GM12878 (cell line): ENCODE results near the gene CZIB. TPM values are rescaled to one million over a fixed set of nuclear protein-coding genes. Genes with fewer than 3 reads are reported as not detected.
A peak's percentile ranks its signal among the peaks of the same experiment; 100 is the strongest.

Source experiments
- ATF7 ChIP-seq: fragments of 450-650 bp; IDR thresholded peaks from 2 replicates; pipeline ENCODE4 v1.6.1; 2016; ENCODE audit warnings: low read depth, mild to moderate bottlenecking
- BCL11A ChIP-seq: IDR thresholded peaks from 2 replicates; pipeline ENCODE4 v1.6.1; 2011; ENCODE audit warnings: low read depth, low read length
- CBX5 ChIP-seq: sonication (generic); IDR thresholded peaks from 2 replicates; pipeline ENCODE4 v1.6.1; 2016; ENCODE audit warnings: low read depth, moderate library complexity, mild to moderate bottlenecking, inconsistent platforms
- EZH2 ChIP-seq: IDR thresholded peaks from 2 replicates; pipeline ENCODE4 v1.6.1; 2012; ENCODE audit warnings: low read depth, mild to moderate bottlenecking, control low read depth, inconsistent platforms, low read length, borderline replicate concordance; ENCODE audit not compliant: control insufficient read depth
- FOS ChIP-seq: IDR thresholded peaks from 3 replicates; pipeline ENCODE4 v1.6.1; 2011; ENCODE audit warnings: borderline replicate concordance; ENCODE audit not compliant: insufficient read length; ENCODE audit errors: extremely low read depth
- JUNB ChIP-seq: IDR thresholded peaks from 2 replicates; pipeline ENCODE4 v1.6.1; 2016; ENCODE audit warnings: antibody characterized with exemption, mild to moderate bottlenecking
- MEF2A ChIP-seq: IDR thresholded peaks from 2 replicates; pipeline ENCODE4 v1.6.1; 2011; ENCODE audit warnings: low read depth, mild to moderate bottlenecking, low read length, moderate library complexity; ENCODE audit not compliant: insufficient read depth
- MYC ChIP-seq: IDR thresholded peaks from 2 replicates; pipeline ENCODE4 v1.6.1; 2011; ENCODE audit warnings: mild to moderate bottlenecking, low read length, moderate library complexity, inconsistent platforms; ENCODE audit not compliant: insufficient read depth, insufficient replicate concordance, insufficient read length, severe bottlenecking
- RAD51 ChIP-seq: fragments of 450-650 bp; IDR thresholded peaks from 2 replicates; pipeline ENCODE4 v1.6.1; 2016; ENCODE audit warnings: moderate library complexity, mild to moderate bottlenecking, inconsistent platforms
- RUNX3 ChIP-seq: IDR thresholded peaks from 2 replicates; pipeline ENCODE4 v1.6.1; 2012; ENCODE audit warnings: low read length, inconsistent platforms
- SUZ12 ChIP-seq: fragments of 200-600 bp; sonication (generic); IDR thresholded peaks from one replicate; pipeline ENCODE4 v1.6.1; 2018; ENCODE audit warnings: antibody characterized with exemption, mild to moderate bottlenecking; ENCODE audit not compliant: unreplicated experiment
- TCF12 ChIP-seq: IDR thresholded peaks from 2 replicates; pipeline ENCODE4 v1.6.1; 2011; ENCODE audit warnings: low read depth, mild to moderate bottlenecking, low read length
- ZBED1 ChIP-seq: IDR thresholded peaks from 2 replicates; pipeline ENCODE4 v1.6.1; 2016; ENCODE audit warnings: borderline replicate concordance
- ZNF384 ChIP-seq: IDR thresholded peaks from 2 replicates; pipeline ENCODE4 v1.6.1; 2012; ENCODE audit warnings: low read depth, mild to moderate bottlenecking, low read length, improper control_type of control experiment, borderline replicate concordance
- ZSCAN29 ChIP-seq: fragments of 450-650 bp; IDR thresholded peaks from 2 replicates; pipeline ENCODE4 v1.6.1; 2017; ENCODE audit warnings: mild to moderate bottlenecking, moderate library complexity
- polyA plus RNA-seq, 11 experiments: library from polyadenylated mRNA; depleted of rRNA in 4 of 11; unstranded in 6 of 11; stranded (reverse) in 5 of 11; fragments of >200 nt; fragmentation: Nextera tagmentation in 4 of 11; fragmentation: Illumina TruSeq in 1 of 11; extraction: Ambion mirVana in 4 of 11; extraction: Trizol in 1 of 11; gene quantifications; 1 replicate in 1 of 11; 2 replicates in 10 of 11; pipeline versions ENCODE4 v1.2.1 to v1.2.3, GENCODE V29; 2011 to 2016; ENCODE audit warnings: inconsistent platforms in 2 of 11, missing spikeins in 2 of 11, low read depth in 1 of 11
- total RNA-seq, 4 experiments: library from RNA; depleted of rRNA in 3 of 4; stranded (reverse); fragments of >200 nt in 3 of 4; fragmentation: Illumina TruSeq in 1 of 4; extraction: Trizol in 1 of 4; gene quantifications; 2 replicates each; pipeline versions ENCODE4 v1.2.1 to v1.2.3, GENCODE V29; 2013 to 2021
- TF ChIP-seq, protein P1 (sequence below): fragments of 450-650 bp; formaldehyde crosslinking; IDR thresholded peaks from 2 replicates; pipeline ENCODE4 v1.5.0; 2022; ENCODE audit warnings: mild to moderate bottlenecking, missing genetic modification characterization
- TF ChIP-seq, protein P2 (sequence below): fragments of 450-650 bp; formaldehyde crosslinking; IDR thresholded peaks from 2 replicates; pipeline ENCODE4 v1.4.0; 2020; ENCODE audit warnings: mild to moderate bottlenecking, moderate library complexity
- TF ChIP-seq, protein P3 (sequence below): IDR thresholded peaks from 2 replicates; pipeline ENCODE4 v1.6.1; 2012; ENCODE audit warnings: low read depth, low read length, improper control_type of control experiment
- TF ChIP-seq, protein P4 (sequence below): fragments of 450-650 bp; IDR thresholded peaks from 2 replicates; pipeline ENCODE4 v1.6.1; 2018; ENCODE audit warnings: borderline replicate concordance, mild to moderate bottlenecking; ENCODE audit not compliant: partially characterized antibody

Gene CZIB
- total and polyA plus RNA-seq, 10 of the 15 experiments (the other 5 are each of a cell fraction or from before 2014, with no cell fraction given) = 36.1 to 68.3 (median 50.4) TPM

DNA sequence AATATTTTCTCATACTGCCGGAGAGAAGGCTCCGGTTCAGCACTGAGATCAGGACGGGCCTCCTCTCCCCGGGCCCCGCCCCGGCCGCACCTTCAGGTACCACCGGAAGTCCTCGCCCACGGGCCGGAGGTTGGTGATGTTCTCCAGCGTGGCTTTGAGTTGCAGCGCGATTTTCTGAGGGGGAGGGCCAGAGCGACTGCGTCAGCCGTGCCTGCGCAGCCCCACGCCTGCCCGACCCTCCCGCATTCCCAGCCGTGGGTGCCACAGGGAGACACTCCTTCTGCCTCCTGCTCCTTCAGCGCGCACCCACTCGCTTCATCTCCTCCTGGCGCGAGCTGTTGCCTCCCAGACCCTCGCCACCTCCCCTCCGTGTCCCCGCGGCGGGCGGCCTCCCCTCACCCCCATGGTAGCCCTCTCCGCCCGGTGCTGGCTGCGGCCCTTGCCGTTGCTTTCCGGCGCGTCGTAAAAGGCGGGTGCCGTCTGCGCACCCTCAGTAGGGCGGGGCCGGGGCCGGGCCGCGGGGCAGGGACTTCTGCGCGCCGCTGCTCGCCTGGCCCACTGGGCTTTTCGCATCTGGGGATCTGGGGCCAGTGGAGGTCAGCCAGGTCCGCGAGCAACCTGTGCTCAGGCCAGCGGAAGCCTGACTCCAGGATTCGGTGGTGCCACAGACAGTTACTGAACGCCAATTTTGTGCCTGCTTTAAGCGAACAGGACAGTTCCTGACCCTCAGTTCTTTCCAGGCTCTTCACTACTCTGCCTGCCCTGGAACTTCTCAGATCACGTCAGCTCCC lies at the start of gene CZIB (continued):
- TF ChIP-seq ATF7 (peak; percentile 45; the same call in 1 of the 2 replicates), SUZ12 (no peak), TCF12 (peak; percentile 19; the same call in 1 of the 2 replicates), ZBED1 (no peak), ZSCAN29 (no peak), ZNF384 (no peak), JUNB (no peak), CBX5 (no peak), EZH2 (no peak), MYC (peak; percentile 86), MEF2A (0 out of 2 replicates have a peak, but pooled peaks have one; percentile 9), RUNX3 (peak; percentile 44; the same call in 1 of the 2 replicates), BCL11A (no peak), FOS (no peak), RAD51 (no peak)
- TF ChIP-seq, protein P1, sequence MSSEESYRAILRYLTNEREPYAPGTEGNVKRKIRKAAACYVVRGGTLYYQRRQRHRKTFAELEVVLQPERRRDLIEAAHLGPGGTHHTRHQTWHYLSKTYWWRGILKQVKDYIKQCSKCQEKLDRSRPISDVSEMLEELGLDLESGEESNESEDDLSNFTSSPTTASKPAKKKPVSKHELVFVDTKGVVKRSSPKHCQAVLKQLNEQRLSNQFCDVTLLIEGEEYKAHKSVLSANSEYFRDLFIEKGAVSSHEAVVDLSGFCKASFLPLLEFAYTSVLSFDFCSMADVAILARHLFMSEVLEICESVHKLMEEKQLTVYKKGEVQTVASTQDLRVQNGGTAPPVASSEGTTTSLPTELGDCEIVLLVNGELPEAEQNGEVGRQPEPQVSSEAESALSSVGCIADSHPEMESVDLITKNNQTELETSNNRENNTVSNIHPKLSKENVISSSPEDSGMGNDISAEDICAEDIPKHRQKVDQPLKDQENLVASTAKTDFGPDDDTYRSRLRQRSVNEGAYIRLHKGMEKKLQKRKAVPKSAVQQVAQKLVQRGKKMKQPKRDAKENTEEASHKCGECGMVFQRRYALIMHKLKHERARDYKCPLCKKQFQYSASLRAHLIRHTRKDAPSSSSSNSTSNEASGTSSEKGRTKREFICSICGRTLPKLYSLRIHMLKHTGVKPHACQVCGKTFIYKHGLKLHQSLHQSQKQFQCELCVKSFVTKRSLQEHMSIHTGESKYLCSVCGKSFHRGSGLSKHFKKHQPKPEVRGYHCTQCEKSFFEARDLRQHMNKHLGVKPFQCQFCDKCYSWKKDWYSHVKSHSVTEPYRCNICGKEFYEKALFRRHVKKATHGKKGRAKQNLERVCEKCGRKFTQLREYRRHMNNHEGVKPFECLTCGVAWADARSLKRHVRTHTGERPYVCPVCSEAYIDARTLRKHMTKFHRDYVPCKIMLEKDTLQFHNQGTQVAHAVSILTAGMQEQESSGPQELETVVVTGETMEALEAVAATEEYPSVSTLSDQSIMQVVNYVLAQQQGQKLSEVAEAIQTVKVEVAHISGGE (CRISPR knock-in tag) = no peak
- TF ChIP-seq, protein P2, sequence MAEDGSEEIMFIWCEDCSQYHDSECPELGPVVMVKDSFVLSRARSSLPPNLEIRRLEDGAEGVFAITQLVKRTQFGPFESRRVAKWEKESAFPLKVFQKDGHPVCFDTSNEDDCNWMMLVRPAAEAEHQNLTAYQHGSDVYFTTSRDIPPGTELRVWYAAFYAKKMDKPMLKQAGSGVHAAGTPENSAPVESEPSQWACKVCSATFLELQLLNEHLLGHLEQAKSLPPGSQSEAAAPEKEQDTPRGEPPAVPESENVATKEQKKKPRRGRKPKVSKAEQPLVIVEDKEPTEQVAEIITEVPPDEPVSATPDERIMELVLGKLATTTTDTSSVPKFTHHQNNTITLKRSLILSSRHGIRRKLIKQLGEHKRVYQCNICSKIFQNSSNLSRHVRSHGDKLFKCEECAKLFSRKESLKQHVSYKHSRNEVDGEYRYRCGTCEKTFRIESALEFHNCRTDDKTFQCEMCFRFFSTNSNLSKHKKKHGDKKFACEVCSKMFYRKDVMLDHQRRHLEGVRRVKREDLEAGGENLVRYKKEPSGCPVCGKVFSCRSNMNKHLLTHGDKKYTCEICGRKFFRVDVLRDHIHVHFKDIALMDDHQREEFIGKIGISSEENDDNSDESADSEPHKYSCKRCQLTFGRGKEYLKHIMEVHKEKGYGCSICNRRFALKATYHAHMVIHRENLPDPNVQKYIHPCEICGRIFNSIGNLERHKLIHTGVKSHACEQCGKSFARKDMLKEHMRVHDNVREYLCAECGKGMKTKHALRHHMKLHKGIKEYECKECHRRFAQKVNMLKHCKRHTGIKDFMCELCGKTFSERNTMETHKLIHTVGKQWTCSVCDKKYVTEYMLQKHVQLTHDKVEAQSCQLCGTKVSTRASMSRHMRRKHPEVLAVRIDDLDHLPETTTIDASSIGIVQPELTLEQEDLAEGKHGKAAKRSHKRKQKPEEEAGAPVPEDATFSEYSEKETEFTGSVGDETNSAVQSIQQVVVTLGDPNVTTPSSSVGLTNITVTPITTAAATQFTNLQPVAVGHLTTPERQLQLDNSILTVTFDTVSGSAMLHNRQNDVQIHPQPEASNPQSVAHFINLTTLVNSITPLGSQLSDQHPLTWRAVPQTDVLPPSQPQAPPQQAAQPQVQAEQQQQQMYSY (CRISPR knock-in tag) = no peak
- TF ChIP-seq, protein P3, sequence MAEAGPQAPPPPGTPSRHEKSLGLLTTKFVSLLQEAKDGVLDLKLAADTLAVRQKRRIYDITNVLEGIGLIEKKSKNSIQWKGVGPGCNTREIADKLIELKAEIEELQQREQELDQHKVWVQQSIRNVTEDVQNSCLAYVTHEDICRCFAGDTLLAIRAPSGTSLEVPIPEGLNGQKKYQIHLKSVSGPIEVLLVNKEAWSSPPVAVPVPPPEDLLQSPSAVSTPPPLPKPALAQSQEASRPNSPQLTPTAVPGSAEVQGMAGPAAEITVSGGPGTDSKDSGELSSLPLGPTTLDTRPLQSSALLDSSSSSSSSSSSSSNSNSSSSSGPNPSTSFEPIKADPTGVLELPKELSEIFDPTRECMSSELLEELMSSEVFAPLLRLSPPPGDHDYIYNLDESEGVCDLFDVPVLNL = no peak; the same call in 1 of the 2 replicates
- TF ChIP-seq, protein P4, sequence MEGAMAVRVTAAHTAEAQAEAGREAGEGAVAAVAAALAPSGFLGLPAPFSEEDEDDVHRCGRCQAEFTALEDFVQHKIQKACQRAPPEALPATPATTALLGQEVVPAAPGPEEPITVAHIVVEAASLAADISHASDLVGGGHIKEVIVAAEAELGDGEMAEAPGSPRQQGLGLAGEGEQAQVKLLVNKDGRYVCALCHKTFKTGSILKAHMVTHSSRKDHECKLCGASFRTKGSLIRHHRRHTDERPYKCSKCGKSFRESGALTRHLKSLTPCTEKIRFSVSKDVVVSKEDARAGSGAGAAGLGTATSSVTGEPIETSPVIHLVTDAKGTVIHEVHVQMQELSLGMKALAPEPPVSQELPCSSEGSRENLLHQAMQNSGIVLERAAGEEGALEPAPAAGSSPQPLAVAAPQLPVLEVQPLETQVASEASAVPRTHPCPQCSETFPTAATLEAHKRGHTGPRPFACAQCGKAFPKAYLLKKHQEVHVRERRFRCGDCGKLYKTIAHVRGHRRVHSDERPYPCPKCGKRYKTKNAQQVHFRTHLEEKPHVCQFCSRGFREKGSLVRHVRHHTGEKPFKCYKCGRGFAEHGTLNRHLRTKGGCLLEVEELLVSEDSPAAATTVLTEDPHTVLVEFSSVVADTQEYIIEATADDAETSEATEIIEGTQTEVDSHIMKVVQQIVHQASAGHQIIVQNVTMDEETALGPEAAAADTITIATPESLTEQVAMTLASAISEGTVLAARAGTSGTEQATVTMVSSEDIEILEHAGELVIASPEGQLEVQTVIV = peak; percentile 99
